Upper lobe of left lung (tissue), 4 donors: ENCODE measurements around the gene ARAP3.
A peak's percentile ranks its signal among the peaks of the same experiment; 100 is the strongest.

Experiments
- CTCF ChIP-seq, 6 experiments: fragments of 450-650 bp in 4 of 6; fragments of 200-600 bp in 2 of 6; sonication (generic) in 2 of 6; IDR thresholded peaks; one replicate each; pipeline ENCODE4 v1.5.1; 2016 to 2019; ENCODE audit warnings: antibody characterized with exemption in 6 of 6
- EP300 ChIP-seq, 4 donors: sonication (generic); formaldehyde crosslinking; IDR thresholded peaks; one replicate each; pipeline ENCODE4 v1.5.1; 2017; ENCODE audit warnings: antibody characterized with exemption in 4 of 4, control low read depth in 2 of 4
- POLR2A ChIP-seq, 4 donors: fragments of 450-650 bp; IDR thresholded peaks; one replicate each; pipeline ENCODE4 v1.5.1; 2016 to 2017; ENCODE audit warnings: antibody characterized with exemption in 4 of 4, mild to moderate bottlenecking in 2 of 4
- POLR2AphosphoS5 ChIP-seq, 2 donors: sonication (generic); formaldehyde crosslinking; IDR thresholded peaks; one replicate each; pipeline ENCODE4 v1.5.1; 2017; ENCODE audit warnings: antibody characterized with exemption in 2 of 2

- TF ChIP-seq CTCF (IDR thresholded peaks at IDR 0.05): no peak
- peak in 1 of 4 donors; percentile 42 for TF ChIP-seq POLR2A (IDR thresholded peaks at IDR 0.05)
- peak in 1 of 2 donors; percentile 28 for TF ChIP-seq POLR2AphosphoS5 (IDR thresholded peaks at IDR 0.05)
- TF ChIP-seq EP300 (IDR thresholded peaks at IDR 0.05): peak in 1 of 4 donors; percentile 22
Observed at GRCh38 chr5:141605523-141606277, 76.3 kb downstream of the ARAP3 start.
